VCaP (cell line): Measurements from ENCODE around the gene SEMA4C.
"Not testable (repeated sequence)": the region's sequence is repeated elsewhere in the genome, so short reads cannot be mapped to it uniquely, and the experiment has no call there.

Source experiments
- H3K27ac ChIP-seq: fragments of 450-650 bp; 2 replicates; pipeline ENCODE4 v1.5.1; 2017
- TF ChIP-seq, protein P1 (sequence below): fragments of 450-650 bp; conservative IDR thresholded peaks from 2 replicates; pipeline ENCODE4 v1.5.1; 2017; ENCODE audit warnings: mild to moderate bottlenecking, moderate library complexity

The SEMA4C gene

DNA sequence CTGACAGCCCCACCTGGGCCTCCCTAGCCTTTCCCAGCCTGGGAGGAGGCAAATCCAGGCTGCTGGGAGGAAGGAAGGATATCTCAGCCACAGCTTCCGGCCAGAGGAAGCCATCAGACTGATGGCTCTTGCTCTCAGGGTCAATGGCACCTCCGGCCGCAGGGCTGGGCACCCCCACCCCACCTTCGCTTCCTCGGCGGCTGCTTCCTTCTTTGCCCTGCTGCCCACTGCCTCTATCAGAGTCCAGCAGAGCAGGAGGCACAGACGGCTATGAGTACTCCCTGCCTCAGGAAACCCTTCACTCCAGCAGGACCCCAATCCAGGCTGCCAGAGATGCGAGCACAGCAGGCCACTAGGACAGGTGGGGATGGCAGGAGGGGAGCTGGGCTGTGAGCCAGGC is 3.3 kb downstream of the SEMA4C start:
- no peak overlapping the region for H3K27ac ChIP-seq
- TF ChIP-seq, protein P1, sequence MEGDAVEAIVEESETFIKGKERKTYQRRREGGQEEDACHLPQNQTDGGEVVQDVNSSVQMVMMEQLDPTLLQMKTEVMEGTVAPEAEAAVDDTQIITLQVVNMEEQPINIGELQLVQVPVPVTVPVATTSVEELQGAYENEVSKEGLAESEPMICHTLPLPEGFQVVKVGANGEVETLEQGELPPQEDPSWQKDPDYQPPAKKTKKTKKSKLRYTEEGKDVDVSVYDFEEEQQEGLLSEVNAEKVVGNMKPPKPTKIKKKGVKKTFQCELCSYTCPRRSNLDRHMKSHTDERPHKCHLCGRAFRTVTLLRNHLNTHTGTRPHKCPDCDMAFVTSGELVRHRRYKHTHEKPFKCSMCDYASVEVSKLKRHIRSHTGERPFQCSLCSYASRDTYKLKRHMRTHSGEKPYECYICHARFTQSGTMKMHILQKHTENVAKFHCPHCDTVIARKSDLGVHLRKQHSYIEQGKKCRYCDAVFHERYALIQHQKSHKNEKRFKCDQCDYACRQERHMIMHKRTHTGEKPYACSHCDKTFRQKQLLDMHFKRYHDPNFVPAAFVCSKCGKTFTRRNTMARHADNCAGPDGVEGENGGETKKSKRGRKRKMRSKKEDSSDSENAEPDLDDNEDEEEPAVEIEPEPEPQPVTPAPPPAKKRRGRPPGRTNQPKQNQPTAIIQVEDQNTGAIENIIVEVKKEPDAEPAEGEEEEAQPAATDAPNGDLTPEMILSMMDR, result no peak

DNA sequence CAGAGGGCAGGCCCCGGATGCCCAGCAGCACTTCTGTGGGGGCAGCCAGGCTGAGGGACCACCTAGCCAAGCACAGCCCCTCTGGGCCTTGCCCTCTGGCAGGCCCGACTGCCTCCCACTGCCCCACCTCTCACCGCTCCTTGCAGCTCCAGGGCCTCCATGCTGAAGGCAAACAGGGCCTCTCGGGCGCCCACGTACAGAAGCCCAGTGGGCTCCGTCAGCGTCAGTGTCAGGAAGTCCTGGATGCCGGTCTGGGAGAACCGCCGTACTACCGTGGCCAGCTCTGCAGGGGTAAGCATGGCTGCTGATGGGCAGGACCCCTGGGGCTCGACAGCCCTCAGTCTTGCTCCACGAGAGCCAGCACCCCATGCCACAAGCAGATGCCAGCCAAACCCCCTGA is 3.7 kb downstream of the SEMA4C start:
- no peak overlapping the region for H3K27ac ChIP-seq
- TF ChIP-seq, protein P1, result no peak

DNA sequence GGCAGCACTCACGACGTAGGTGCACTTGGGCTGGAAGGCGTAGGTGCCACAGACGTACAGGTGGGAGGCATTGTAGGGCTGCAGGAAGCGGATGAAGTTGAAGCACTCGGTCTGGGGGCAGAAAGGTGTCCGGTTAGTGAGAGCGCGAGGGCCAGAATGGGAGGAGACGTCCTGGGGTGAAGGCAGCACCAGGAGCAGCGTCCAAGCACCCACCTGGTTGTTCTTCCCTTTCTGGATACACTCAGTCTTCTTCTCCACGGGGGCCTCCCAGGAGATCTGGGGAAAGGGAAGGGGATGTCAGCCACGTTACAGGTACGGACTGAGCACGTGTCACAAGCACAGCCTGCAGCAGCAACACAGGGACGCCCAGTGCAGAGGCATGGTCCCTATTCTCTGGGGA is 4.2 kb downstream of the SEMA4C start:
- H3K27ac ChIP-seq, result no peak overlapping the region
- TF ChIP-seq, protein P1, result no peak

DNA sequence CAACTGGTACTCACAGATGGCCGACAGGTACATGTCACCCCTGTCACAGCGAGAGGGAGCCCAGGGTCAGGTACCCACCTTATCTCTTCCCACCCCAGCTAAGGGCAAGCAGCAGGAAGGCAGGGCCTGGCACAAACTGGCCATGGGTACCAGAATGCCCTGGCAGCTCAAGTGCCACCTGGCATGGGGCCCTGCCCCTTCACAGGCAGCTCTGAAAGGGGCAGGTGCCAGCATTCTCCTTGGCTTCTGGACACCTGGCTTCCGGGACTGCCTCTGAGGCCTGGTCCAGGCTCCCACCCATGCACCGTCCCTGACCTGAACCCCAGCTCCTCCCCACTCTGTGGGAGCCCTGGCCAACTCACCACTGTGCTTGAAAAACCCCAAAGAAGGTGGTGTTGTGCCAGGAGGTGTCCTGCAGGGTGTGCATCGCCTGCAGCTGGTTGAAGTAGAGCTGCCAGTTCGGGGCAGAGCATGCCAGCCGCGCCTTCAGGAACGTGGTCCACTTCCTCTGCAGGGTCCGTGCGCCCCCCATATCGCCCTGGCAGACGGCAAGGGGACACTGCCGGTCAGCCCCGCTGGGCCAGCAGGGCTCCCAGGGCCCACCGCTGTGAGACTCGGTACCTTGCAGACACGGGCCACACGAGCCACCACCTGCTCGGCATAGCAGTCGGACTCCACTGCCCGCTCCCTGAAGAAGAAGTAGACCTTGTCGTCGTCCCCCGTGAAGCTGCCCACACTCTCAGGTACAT is 5.4 kb downstream of the SEMA4C start:
- TF ChIP-seq, protein P1, result no peak
- no peak overlapping the region for H3K27ac ChIP-seq

DNA sequence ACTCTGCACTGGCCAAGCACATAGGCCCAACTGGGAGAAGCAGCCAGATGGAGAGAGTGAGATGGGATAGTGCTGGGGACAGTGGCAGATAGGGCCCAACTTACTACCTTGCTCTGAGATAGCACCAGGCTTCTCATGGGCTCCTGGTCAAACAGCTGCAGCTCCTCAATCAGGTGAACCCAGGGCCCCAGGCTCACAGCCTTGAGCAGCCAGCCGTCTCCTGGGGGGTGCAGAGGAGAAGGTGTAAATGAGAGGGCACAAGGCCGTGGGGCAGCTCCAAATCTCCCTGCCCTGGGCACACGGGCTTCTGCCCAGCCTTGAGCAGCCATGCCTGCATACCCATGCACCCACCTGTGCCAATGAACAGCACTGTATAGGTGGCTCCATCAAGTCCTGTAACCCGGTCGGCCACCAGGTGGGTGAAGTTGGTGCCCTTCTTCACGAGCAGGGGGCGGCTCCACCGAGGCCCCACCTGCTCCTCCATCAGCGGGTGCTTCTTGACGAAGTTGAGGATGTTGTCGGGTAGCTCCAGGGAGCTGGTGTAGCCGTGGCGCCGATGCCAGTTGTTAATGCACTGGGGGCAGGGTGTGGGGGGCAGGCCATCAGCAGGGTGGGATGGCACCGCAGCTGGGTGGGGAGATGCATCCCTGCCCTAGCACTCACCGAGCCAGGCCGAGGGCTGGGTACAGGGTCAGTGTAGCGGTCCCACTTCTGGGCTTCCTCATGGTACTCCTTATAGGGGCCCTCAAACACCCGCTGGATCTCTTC is 6.1 kb downstream of the SEMA4C start:
- H3K27ac ChIP-seq, result no peak overlapping the region
- TF ChIP-seq, protein P1, result no peak

DNA sequence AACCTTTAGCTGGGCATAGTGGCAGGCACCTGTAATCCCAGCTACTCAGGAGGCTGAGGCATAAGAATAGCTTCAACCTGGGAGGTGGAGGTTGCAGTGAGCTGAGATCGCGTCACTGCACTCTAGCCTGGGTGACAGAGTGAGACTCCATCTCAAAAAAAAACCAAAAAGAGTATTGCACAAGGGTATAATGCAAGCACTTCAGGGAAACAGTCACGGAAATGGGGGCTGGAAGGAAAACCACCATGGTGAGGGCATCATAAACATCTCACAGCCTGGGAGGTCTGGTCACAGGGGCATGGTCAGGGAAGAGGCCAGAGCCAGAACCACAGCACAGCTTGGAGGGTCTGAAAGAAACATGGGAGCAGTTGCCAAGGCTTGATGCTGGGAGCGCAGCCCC is 6.8 kb downstream of the SEMA4C start:
- not testable (repeated sequence) for H3K27ac ChIP-seq

DNA sequence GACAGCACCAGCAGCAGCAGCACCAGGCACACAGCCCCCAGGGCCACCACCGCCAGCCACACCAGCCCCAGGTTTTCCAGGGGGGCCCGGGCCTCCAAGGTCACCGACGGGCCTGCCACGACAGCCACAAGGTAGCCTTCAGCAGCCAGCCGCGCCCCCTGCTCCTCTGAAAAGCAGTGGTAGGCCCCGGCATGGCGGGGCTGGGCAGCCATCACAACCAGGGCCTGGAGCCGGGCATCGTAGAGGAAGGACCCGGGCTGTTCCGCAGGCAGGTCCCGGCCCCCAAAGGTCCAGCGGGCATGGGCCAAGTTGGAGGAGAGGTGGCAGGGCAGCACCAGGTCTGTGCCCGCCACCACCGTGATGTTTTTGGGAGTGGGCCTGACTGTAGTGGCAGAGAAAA is 8.8 kb downstream of the SEMA4C start:
- TF ChIP-seq, protein P1, result no peak

More for the DNA sequence above, 8.8 kb downstream of the SEMA4C start:
- H3K27ac ChIP-seq, result no peak overlapping the region
